Hematopoietic multipotent progenitor cell treated with erythropoietin and hydrocortisone succinate and interleukin-3 and kit ligand, for 17 days (in vitro differentiated cells): ENCODE results near the gene TSPO2.

Source experiments
- DNase-seq: peaks from one replicate; pipeline ENCODE4 v3.0.0-alpha.2; 2015; ENCODE audit warnings: low spot score

Gene TSPO2

DNA sequence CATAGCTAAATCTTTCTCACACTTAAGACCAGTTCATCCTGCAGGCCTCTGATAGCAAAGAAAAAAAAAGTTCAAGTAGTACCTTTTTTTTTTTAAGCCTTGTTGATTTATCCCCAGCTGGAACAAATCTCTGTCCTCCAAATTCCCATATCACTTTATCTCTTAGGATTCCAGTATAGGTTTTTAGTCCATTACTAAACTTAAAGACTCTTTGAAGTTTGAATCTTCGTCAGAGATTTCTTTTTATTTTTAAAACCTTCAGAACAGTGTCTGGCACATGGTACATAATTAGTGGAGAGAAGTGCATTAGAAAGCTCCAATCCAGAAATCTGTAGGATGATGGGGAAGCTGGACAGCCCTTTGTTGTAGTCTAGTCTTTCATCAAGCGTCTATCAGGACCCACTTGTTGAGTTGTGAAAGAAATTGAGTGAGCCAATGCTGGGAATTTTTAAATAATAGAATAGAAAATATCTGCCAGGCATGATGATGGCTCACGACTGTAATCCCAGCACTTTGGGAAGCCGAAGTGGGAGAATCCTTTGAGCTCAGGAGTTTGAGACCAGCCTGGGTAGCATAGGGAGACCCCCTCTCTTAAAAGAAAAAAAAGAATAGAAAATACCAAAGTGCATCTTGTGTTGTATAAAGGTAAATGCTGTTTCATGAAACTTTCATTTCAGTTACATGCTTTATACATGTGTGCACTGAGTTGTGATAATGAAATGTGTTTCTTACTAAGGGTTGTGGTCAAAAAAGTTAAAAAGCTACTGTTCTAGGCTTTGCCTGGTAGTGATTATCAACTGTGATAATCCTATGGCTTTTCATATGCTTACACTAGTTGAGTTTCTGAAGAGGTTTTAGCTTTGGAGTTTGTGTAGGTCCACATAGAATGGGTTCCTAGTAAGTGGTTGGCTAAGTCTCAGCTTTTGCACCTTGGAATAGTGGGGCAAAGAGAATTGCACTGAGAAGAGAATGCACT is 33.7 kb downstream of the TSPO2 start:
- DNase-seq: no peak

DNA sequence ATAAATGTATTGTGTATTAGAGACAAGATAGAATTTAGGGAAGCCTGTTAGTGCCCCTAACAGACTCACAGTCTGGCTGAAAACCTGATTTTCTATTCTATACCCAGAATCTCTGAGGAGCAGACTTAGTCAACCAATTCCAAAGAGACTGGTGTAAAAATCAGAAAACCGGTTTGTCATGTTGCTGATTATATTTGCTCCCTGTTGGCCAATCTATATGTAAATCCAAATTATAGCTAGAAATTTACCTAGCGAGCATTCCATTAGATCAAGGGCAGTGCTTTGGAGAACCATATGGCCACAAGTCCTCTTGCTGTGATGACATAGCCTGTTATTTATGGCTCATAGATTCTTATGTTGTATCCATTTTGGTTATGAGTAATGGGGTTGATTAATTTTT is 35.3 kb downstream of the TSPO2 start:
- DNase-seq: no peak

DNA sequence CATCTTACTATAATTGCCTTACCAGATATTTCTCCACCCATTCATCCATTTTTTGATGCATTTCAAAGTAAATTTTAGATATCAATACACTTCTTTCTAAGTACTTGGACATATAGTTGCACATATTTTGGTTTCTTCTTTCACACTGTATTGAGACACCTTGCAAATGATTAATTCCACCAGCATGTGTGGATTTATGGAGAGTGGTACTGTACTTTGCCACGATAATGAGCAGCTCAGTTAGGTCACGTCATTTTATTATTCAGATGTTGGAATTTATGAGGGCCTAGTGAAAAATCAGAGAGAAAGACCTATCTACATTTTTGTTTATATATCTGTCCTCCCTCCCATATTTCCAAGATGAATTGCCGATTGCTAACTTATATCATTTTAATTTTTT is 35.8 kb downstream of the TSPO2 start:
- no peak for DNase-seq

DNA sequence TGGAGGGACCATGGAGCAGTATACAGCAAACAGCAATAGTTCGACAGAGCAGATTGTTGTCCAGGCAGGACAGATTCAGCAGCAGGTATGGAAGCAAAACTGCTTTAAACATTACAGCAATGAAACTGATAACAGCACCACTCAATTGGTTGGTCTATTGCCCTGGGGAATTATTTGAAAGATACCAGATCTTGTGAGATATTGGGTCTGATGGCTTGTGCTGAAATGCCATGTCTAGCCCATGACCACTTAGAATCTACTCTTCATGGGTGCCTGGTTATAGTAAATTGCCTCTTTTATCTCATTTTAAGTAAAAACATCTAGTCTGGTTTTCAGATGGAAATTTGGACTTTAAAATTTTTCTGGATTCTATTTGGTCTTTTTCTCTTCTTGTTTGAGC is 36.8 kb downstream of the TSPO2 start:
- no peak for DNase-seq

DNA sequence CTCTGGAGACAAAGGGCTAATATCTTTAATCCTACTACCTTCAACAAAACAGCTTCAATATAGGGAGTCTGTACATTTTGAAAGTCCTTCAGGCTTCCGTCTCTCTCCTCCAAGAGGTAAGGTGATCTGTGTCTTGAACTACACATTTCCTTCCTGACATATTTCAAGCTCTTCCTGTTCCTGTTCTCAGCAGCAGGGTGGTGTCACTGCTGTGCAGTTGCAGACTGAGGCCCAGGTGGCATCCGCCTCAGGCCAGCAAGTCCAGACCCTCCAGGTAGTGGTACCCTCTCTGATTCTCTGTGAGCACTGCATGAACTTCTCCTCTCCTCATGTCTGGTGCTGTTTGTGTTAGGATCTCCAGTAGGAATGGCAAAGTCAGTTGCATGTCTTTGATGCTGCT is 38.4 kb downstream of the TSPO2 start:
- no peak for DNase-seq

DNA sequence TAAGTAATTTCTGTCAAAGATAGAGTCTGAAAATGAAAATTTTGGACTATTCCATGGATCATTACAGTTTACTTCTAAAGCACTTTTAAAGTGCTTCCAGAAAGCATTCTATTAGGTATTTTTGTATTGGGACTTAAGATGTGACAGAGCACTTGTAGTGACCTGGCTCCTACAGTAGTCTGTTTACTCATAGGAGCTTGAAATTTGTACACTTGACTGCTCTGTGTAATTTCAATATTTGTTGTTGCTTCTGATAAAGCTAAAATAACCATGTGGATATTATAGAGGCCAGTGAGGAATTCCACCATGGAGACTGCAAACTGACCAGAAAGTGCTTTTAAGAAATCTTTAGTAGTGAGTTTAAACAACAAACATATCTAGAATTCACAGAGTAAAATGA is 40.8 kb downstream of the TSPO2 start:
- DNase-seq: no peak

DNA sequence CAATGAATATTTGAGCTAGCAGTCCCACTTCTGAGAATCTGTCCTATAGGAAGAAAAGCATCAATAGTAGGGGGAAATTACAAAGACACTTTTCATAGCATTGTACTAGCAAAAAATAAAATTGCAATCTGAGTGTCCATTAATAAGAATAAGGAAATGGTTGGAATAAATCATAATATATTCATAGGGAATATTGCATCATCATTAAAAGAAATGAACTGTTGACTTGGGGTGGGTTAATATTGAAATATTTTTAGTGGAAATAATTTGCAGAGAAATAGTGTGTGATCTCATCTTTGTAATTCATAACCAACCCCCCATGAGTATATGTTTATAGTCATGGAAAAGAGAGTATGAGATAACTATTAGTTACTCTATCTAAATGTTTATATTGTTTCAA is 42.9 kb downstream of the TSPO2 start:
- no peak for DNase-seq

DNA sequence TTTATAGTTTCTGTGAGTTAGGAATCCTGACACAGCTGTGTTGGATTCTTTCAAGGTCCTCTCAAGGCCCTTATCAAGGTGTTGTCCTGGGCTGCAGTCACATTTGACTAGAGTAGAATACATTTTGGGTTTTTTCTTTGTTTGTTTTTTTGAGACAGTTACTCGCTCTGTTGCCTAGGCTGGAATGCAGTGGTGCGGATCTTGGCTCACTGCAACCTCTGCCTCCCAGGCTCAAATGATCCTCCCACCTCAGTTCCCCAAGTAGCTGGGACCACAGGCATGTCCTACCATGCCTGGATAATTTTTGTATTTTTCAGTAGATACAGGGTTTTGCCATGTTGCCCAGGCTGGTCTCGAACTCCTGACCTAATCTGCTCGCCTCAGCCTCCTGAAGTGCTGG is 46.2 kb downstream of the TSPO2 start:
- no peak for DNase-seq

DNA sequence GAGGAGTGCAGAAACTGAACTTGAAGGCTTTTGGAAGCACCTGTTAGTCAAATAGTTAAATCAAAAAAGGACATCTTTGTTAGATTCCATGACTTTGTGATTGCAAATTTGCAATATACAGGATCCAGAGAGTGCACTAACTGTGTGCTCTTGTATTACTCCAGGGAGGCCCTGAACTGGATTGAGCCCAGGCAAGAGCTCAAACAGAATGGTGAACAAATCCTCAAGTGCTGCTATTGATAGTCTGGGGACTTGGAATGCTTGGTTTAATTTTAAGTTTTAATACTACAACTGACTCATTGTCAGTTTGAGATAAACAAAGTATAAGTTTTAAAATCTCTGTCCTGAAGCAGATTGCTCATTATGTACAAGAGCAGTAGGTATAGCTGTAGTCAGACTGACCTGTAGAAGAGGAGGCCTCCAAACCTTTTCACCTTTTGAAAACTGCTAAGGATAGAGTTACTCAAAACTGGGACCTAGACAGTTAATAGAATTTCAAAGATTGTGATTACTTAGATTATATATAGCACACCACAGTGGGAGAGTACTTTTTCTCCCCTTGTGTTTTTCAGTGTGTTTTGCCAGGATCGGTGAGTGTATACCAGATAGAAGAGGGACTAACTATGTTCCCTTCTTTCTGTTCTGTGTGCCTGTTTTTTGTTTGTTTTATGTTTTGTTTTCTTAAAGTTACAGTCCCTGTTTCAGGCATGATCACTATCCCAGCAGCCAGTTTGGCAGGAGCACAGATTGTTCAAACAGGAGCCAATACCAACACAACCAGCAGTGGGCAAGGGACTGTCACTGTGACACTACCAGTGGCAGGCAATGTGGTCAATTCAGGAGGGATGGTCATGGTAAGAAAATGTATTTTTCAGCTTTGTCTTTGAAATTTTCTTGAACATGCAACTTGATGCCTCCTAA is 48.8 kb downstream of the TSPO2 start:
- DNase-seq: no peak

DNA sequence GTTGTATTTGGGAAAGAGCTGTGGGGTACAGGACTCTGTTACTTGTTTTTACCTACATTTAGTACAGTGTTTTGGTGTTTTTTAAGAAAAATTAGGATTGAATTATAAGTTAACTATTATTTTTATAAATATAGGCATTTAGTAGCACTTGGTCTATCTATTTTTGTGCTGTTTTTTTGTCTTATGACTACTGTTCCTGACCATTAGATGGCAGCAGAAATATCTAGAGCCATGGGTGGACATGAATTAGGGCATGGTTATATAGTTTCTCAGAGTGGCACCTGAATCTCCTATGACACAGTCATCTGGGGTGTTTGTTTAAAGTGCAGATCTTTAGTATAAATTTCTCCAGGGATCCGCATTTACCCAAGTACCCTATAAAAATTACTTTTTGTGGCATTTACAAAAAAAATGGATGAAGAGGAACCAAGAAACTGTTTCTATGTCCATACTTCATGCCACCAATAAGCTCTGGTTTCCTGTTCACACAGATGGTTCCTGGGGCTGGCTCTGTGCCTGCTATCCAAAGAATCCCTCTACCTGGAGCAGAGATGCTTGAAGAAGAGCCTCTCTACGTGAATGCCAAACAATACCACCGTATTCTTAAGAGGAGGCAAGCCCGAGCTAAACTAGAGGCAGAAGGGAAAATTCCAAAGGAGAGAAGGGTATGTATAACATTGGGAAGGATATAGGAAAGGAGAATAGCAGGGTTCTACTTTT is 50.3 kb downstream of the TSPO2 start:
- DNase-seq: no peak

DNA sequence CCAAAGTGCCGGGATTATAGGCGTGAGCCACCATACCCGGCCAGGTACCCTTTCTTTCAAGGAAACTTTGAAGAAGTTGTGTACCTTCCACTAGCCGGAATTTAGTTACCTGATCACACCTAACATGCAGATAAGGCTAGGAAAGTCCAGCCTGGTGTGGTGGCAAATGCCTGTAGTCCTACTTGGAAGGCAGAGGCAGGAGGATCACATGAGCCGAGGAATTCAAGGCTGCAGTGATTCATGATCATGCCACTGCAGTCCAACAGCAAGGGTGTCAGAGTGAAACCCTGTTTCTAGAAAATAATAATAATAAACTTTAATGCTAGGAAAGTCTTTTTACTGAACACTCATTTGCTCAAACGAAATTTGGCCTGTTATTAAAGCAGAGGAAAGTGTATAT is 51.5 kb downstream of the TSPO2 start:
- no peak for DNase-seq
